WTC11 (cell line): Measurements from ENCODE around the gene ARHGAP10. TPM values are rescaled to one million over a fixed set of nuclear protein-coding genes. Genes with fewer than 3 reads are reported as not detected.

Source experiments
- ATAC-seq: fragments of 200-7000 bp; cut with Tn5 transposase; 2 replicates; pipeline ENCODE4 v1.10.0; 2021; ENCODE audit warnings: mild to moderate bottlenecking, moderate library complexity
- CTCF ChIA-PET: fragments of 300-600 bp; sonication (Branson Sonifier 250); formaldehyde crosslinking; loops from one replicate; lab custom pipeline; 2021; ENCODE audit warnings: antibody characterized with exemption; lab: Charles Lee
- POLR2A ChIA-PET: fragments of 350-600 bp; sonication (Branson Sonifier 250); formaldehyde crosslinking; loops from one replicate; lab custom pipeline; 2021; ENCODE audit warnings: antibody characterized with exemption; lab: Charles Lee
- DNase-seq: peaks from one replicate; pipeline ENCODE4 v3.0.0; 2021; ENCODE audit warnings: low spot score
- H3K27ac Mint-ChIP-seq: 2 replicates; pipeline ENCODE4 v1.8.0; 2021; ENCODE audit warnings: mixed read lengths
- H3K27me3 Mint-ChIP-seq: 2 replicates; pipeline ENCODE4 v1.8.0; 2021; ENCODE audit warnings: low read depth, mild to moderate bottlenecking, moderate library complexity, mixed read lengths
- H3K36me3 Mint-ChIP-seq: 2 replicates; pipeline ENCODE4 v1.8.0; 2021; ENCODE audit warnings: mixed read lengths
- H3K4me1 Mint-ChIP-seq: 2 replicates; pipeline ENCODE4 v1.8.0; 2022; ENCODE audit warnings: mixed read lengths
- H3K4me3 Mint-ChIP-seq: 2 replicates; pipeline ENCODE4 v1.8.0; 2021; ENCODE audit warnings: mild to moderate bottlenecking, moderate library complexity, mixed read lengths
- H3K9me3 Mint-ChIP-seq: 2 replicates; pipeline ENCODE4 v1.8.0; 2021; ENCODE audit warnings: mixed read lengths
- ATF1 ChIP-seq: sonication (generic); formaldehyde crosslinking; IDR thresholded peaks from 2 replicates; pipeline ENCODE4 v1.8.1; 2023; ENCODE audit warnings: mild to moderate bottlenecking, moderate library complexity, missing genetic modification reagents
- FOXJ3 ChIP-seq: sonication (generic); formaldehyde crosslinking; IDR thresholded peaks from 2 replicates; pipeline ENCODE4 v1.9.0; 2021; ENCODE audit warnings: missing genetic modification reagents, mild to moderate bottlenecking, borderline replicate concordance
- HMGA2 ChIP-seq: fragments of 250-450 bp; sonication (Bioruptor Pico); IDR thresholded peaks from 2 replicates; pipeline ENCODE4 v1.4.0; 2021; ENCODE audit warnings: mild to moderate bottlenecking, moderate library complexity
- JAZF1 ChIP-seq: fragments of 250-450 bp; sonication (Bioruptor Pico); IDR thresholded peaks from 2 replicates; pipeline ENCODE4 v1.9.0; 2021; ENCODE audit warnings: moderate library complexity, mild to moderate bottlenecking, inconsistent platforms
- NR3C1 ChIP-seq: sonication (generic); formaldehyde crosslinking; conservative IDR thresholded peaks from 2 replicates; pipeline ENCODE4 v1.8.1; 2023; ENCODE audit warnings: low read depth, mild to moderate bottlenecking, missing genetic modification reagents
- OVOL2 ChIP-seq: fragments of 250-450 bp; sonication (Bioruptor Pico); IDR thresholded peaks from 2 replicates; pipeline ENCODE4 v1.9.0; 2021; ENCODE audit warnings: mild to moderate bottlenecking, borderline replicate concordance
- TCF7 ChIP-seq: sonication (generic); formaldehyde crosslinking; IDR thresholded peaks from 2 replicates; pipeline ENCODE4 v1.8.0; 2022; ENCODE audit warnings: mild to moderate bottlenecking, low read depth, missing genetic modification reagents, moderate library complexity
- TP53 ChIP-seq: sonication (generic); formaldehyde crosslinking; IDR thresholded peaks from 2 replicates; pipeline ENCODE4 v1.8.1; 2023; ENCODE audit warnings: mild to moderate bottlenecking, missing genetic modification reagents
- ZNF121 ChIP-seq: sonication (generic); formaldehyde crosslinking; IDR thresholded peaks from 2 replicates; pipeline ENCODE4 v1.8.0; 2023; ENCODE audit warnings: missing genetic modification reagents
- ZNF219 ChIP-seq: sonication (generic); formaldehyde crosslinking; IDR thresholded peaks from 2 replicates; pipeline ENCODE4 v1.8.0; 2023; ENCODE audit warnings: missing genetic modification reagents, mild to moderate bottlenecking, borderline replicate concordance
- ZNF416 ChIP-seq: fragments of 250-450 bp; sonication (Bioruptor Pico); IDR thresholded peaks from 2 replicates; pipeline ENCODE4 v1.9.0; 2021; ENCODE audit warnings: mild to moderate bottlenecking, inconsistent platforms
- ZNF423 ChIP-seq: fragments of 250-450 bp; sonication (Bioruptor Pico); IDR thresholded peaks from 2 replicates; pipeline ENCODE4 v2.1.2; 2022; ENCODE audit warnings: mild to moderate bottlenecking, moderate library complexity
- total RNA-seq: library from RNA; stranded (reverse); gene quantifications from 3 replicates; pipeline ENCODE4 v1.2.3, GENCODE V29; 2021
- TF ChIP-seq, protein P1 (sequence below): sonication (generic); formaldehyde crosslinking; IDR thresholded peaks from 2 replicates; pipeline ENCODE4 v1.8.1; 2022; ENCODE audit warnings: low read depth, mild to moderate bottlenecking, moderate library complexity, missing genetic modification reagents, borderline replicate concordance
- TF ChIP-seq, protein P2 (sequence below): sonication (generic); formaldehyde crosslinking; conservative IDR thresholded peaks from 2 replicates; pipeline ENCODE4 v1.8.1; 2022; ENCODE audit warnings: mild to moderate bottlenecking, missing genetic modification reagents
- TF ChIP-seq, protein P3 (sequence below): sonication (generic); formaldehyde crosslinking; IDR thresholded peaks from 2 replicates; pipeline ENCODE4 v1.8.1; 2023; ENCODE audit warnings: mild to moderate bottlenecking, missing genetic modification reagents
- TF ChIP-seq, protein P4 (sequence below): sonication (generic); formaldehyde crosslinking; IDR thresholded peaks from 2 replicates; pipeline ENCODE4 v1.8.1; 2023; ENCODE audit warnings: mild to moderate bottlenecking, missing genetic modification reagents
- TF ChIP-seq, protein P5 (sequence below): sonication (generic); formaldehyde crosslinking; IDR thresholded peaks from 2 replicates; pipeline ENCODE4 v1.8.1; 2023; ENCODE audit warnings: mild to moderate bottlenecking, missing genetic modification reagents, moderate library complexity
- TF ChIP-seq, protein P6 (sequence below): sonication (generic); formaldehyde crosslinking; IDR thresholded peaks from 2 replicates; pipeline ENCODE4 v1.8.1; 2022; ENCODE audit warnings: mild to moderate bottlenecking, missing genetic modification reagents, moderate library complexity, borderline replicate concordance
- TF ChIP-seq, protein P7 (sequence below): sonication (generic); formaldehyde crosslinking; IDR thresholded peaks from 2 replicates; pipeline ENCODE4 v1.8.0; 2022; ENCODE audit warnings: mild to moderate bottlenecking, missing genetic modification reagents

ARHGAP10 gene
- total RNA-seq, 1 experiment from 2014 or later: 9.6 TPM

DNA sequence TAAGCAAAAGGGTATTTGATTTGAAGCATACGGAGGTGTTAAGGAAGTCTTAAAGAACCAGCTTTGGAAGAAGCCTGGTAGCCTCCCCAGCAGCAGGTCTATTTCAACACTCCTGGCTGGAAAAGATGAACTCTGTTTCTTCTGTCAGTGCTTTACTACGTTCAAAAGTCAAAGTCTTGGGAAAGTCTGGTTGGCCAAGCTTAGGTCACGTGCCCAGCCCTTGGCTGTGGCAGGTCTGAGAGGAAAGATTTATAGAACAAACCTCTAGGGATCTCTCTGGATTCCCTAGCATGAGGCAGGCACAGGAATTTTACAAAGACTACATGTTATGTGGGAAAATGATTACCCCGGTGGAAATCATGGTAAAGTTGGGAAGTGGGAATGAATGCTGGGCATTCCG lies 8.6 kb upstream of the ARHGAP10 start (continued):
- TF ChIP-seq, protein P1, sequence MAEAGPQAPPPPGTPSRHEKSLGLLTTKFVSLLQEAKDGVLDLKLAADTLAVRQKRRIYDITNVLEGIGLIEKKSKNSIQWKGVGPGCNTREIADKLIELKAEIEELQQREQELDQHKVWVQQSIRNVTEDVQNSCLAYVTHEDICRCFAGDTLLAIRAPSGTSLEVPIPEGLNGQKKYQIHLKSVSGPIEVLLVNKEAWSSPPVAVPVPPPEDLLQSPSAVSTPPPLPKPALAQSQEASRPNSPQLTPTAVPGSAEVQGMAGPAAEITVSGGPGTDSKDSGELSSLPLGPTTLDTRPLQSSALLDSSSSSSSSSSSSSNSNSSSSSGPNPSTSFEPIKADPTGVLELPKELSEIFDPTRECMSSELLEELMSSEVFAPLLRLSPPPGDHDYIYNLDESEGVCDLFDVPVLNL (CRISPR knock-in tag): no peak
- TF ChIP-seq, protein P2, sequence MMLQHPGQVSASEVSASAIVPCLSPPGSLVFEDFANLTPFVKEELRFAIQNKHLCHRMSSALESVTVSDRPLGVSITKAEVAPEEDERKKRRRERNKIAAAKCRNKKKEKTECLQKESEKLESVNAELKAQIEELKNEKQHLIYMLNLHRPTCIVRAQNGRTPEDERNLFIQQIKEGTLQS: no peak
- TF ChIP-seq, protein P3, sequence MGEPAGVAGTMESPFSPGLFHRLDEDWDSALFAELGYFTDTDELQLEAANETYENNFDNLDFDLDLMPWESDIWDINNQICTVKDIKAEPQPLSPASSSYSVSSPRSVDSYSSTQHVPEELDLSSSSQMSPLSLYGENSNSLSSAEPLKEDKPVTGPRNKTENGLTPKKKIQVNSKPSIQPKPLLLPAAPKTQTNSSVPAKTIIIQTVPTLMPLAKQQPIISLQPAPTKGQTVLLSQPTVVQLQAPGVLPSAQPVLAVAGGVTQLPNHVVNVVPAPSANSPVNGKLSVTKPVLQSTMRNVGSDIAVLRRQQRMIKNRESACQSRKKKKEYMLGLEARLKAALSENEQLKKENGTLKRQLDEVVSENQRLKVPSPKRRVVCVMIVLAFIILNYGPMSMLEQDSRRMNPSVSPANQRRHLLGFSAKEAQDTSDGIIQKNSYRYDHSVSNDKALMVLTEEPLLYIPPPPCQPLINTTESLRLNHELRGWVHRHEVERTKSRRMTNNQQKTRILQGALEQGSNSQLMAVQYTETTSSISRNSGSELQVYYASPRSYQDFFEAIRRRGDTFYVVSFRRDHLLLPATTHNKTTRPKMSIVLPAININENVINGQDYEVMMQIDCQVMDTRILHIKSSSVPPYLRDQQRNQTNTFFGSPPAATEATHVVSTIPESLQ (CRISPR knock-in tag): no peak
- no peak for TF ChIP-seq FOXJ3 (CRISPR knock-in tag)
- no peak for TF ChIP-seq NR3C1
- TF ChIP-seq ATF1 (CRISPR knock-in tag): no peak
- TF ChIP-seq, protein P4, sequence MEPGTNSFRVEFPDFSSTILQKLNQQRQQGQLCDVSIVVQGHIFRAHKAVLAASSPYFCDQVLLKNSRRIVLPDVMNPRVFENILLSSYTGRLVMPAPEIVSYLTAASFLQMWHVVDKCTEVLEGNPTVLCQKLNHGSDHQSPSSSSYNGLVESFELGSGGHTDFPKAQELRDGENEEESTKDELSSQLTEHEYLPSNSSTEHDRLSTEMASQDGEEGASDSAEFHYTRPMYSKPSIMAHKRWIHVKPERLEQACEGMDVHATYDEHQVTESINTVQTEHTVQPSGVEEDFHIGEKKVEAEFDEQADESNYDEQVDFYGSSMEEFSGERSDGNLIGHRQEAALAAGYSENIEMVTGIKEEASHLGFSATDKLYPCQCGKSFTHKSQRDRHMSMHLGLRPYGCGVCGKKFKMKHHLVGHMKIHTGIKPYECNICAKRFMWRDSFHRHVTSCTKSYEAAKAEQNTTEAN (CRISPR knock-in tag): no peak
- TF ChIP-seq, protein P5, sequence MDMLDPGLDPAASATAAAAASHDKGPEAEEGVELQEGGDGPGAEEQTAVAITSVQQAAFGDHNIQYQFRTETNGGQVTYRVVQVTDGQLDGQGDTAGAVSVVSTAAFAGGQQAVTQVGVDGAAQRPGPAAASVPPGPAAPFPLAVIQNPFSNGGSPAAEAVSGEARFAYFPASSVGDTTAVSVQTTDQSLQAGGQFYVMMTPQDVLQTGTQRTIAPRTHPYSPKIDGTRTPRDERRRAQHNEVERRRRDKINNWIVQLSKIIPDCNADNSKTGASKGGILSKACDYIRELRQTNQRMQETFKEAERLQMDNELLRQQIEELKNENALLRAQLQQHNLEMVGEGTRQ (CRISPR knock-in tag): no peak

DNA sequence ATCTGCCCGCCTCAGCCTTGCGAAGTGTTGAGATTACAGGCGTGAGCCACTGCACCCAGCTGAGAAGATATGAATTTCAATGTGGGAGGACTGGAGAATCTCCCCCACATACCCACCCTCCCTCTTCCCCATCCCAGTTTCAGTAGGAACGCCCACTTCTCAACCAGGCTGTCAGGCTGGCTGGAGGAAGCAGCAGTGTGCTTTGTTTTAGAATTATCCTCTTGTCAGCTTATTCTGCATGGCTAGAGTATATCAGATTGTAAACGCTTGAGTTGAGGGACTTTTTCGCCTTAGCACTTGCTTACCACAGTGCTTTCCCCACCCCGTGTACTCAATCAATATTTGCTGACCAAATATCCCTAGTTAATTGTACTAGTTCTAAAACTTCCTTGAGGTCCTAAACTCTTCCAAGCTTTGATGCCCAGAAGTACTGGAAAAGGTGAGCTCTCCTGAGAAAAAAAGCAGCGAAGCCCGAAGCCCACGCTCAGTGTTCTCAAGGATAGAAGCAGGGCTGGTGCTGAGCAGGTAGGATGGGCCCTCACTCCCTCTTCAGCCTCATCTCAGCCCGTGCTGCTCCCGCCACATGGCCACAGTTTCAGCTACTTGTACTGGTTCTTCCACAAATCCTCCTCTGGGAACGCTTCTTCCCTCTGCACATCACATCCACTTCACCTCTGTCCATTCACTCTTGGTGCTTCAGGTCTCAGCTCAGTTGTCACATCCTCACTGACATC lies 7.3 kb upstream of the ARHGAP10 start:
- ATAC-seq: peak; percentile 71
- H3K4me1 Mint-ChIP-seq: peaks cover 6% of the 10 kb centered on the region; the same call in 1 of the 2 replicates
- no peak overlapping the region for H3K4me3 Mint-ChIP-seq
- no peak overlapping the region for H3K27ac Mint-ChIP-seq
- POLR2A ChIA-PET: interaction anchor here (0.5 to 0.8 kb wide), 2 partner anchors 93 to 108 kb away, joined by 3 read pairs; partner anchors contain the start of gene TMEM184C
- CTCF ChIA-PET: interaction anchor here (2.6 kb wide), 1 partner anchor 142 kb away, joined by 11 read pairs; no protein-coding TSS in a partner anchor
- TF ChIP-seq, protein P6, sequence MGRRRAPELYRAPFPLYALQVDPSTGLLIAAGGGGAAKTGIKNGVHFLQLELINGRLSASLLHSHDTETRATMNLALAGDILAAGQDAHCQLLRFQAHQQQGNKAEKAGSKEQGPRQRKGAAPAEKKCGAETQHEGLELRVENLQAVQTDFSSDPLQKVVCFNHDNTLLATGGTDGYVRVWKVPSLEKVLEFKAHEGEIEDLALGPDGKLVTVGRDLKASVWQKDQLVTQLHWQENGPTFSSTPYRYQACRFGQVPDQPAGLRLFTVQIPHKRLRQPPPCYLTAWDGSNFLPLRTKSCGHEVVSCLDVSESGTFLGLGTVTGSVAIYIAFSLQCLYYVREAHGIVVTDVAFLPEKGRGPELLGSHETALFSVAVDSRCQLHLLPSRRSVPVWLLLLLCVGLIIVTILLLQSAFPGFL (CRISPR knock-in tag): no peak
- TF ChIP-seq JAZF1 (CRISPR knock-in tag) (no peak), ZNF121 (no peak), TCF7 (CRISPR knock-in tag) (no peak), ZNF219 (no peak), HMGA2 (CRISPR knock-in tag) (no peak), TP53 (no peak), ZNF416 (no peak), OVOL2 (CRISPR knock-in tag) (no peak), ZNF423 (CRISPR knock-in tag) (no peak), ATF1 (CRISPR knock-in tag) (no peak)
- TF ChIP-seq, protein P4 (CRISPR knock-in tag): no peak
- TF ChIP-seq, protein P7, sequence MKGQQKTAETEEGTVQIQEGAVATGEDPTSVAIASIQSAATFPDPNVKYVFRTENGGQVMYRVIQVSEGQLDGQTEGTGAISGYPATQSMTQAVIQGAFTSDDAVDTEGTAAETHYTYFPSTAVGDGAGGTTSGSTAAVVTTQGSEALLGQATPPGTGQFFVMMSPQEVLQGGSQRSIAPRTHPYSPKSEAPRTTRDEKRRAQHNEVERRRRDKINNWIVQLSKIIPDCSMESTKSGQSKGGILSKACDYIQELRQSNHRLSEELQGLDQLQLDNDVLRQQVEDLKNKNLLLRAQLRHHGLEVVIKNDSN (CRISPR knock-in tag): no peak
- no peaks in the 10 kb centered on the region for H3K36me3 Mint-ChIP-seq
- no peaks in the 10 kb centered on the region for H3K9me3 Mint-ChIP-seq
- peaks cover 30% of the 10 kb centered on the region for H3K27me3 Mint-ChIP-seq
- DNase-seq: no peak
